OCI-LY7 (cell line): ENCODE data around the gene CREB1. TPM values are rescaled to one million over a fixed set of nuclear protein-coding genes. Genes with fewer than 3 reads are reported as not detected.
A peak's percentile ranks its signal among the peaks of the same experiment; 100 is the strongest.

Experiments used
- BruUV-seq: library from RNA; stranded (reverse); fragments of 400-500 nt; replicated peaks from 2 replicates; lab custom pipeline; 2021; lab: Mats Ljungman, UMichigan
- CTCF ChIA-PET: fragments of 300-600 bp; sonication (Branson Sonifier 250); formaldehyde crosslinking; loops from one replicate; lab custom pipeline; 2022; ENCODE audit warnings: antibody characterized with exemption; ENCODE audit not compliant: unreplicated experiment; lab: Charles Lee
- POLR2A ChIA-PET: fragments of 300-600 bp; sonication (Branson Sonifier 250); formaldehyde crosslinking; loops from one replicate; lab custom pipeline; 2022; ENCODE audit warnings: antibody characterized with exemption; lab: Charles Lee
- DNase-seq: peaks from one replicate; pipeline ENCODE4 v3.0.0-alpha.2; 2015; ENCODE audit warnings: low spot score
- H2AFZ ChIP-seq: fragments of 200-600 bp; sonication (generic), shearing (Covaris generic); 2 replicates; pipeline ENCODE4 v1.6.1; 2014; ENCODE audit warnings: mild to moderate bottlenecking, antibody characterized with exemption, low read length, moderate library complexity
- H3K27ac ChIP-seq: fragments of 200-600 bp; sonication (generic); 2 replicates; pipeline ENCODE4 v1.5.1; 2014; ENCODE audit warnings: mixed run types, low read depth, mild to moderate bottlenecking, moderate library complexity, low read length, inconsistent platforms; ENCODE audit not compliant: poor library complexity, severe bottlenecking
- H3K36me3 ChIP-seq: fragments of 200-600 bp; sonication (generic); 2 replicates; pipeline ENCODE4 v1.6.1; 2014; ENCODE audit warnings: mild to moderate bottlenecking, antibody characterized with exemption, low read length, moderate library complexity, mixed read lengths; ENCODE audit not compliant: insufficient read depth
- H3K4me1 ChIP-seq: fragments of 200-600 bp; sonication (generic); 2 replicates; pipeline ENCODE4 v1.5.1; 2014; ENCODE audit warnings: mild to moderate bottlenecking, low read length; ENCODE audit not compliant: insufficient read depth, poor library complexity, severe bottlenecking
- H3K4me2 ChIP-seq: fragments of 200-600 bp; sonication (generic); 2 replicates; pipeline ENCODE4 v1.6.1; 2014; ENCODE audit warnings: mild to moderate bottlenecking, low read length
- H3K4me3 ChIP-seq: fragments of 200-600 bp; sonication (generic); 2 replicates; pipeline ENCODE4 v1.5.1; 2014; ENCODE audit warnings: mild to moderate bottlenecking, low read depth, low read length; ENCODE audit not compliant: poor library complexity, severe bottlenecking
- H3K79me2 ChIP-seq: fragments of 200-600 bp; sonication (generic); 2 replicates; pipeline ENCODE4 v1.6.1; 2016; ENCODE audit warnings: low read depth, mild to moderate bottlenecking, low read length, moderate library complexity, mixed read lengths; ENCODE audit not compliant: insufficient read depth
- H3K9me2 ChIP-seq: fragments of 200-600 bp; sonication (generic); 2 replicates; pipeline ENCODE4 v1.6.1; 2016; ENCODE audit warnings: mild to moderate bottlenecking, low read length, mixed read lengths; ENCODE audit not compliant: insufficient read depth
- H3K9me3 ChIP-seq: fragments of 200-600 bp; sonication (generic); 2 replicates; pipeline ENCODE4 v1.6.1; 2014; ENCODE audit warnings: mild to moderate bottlenecking, mixed run types, low read length, mixed read lengths
- H4K20me1 ChIP-seq: fragments of 200-600 bp; sonication (generic); 2 replicates; pipeline ENCODE4 v1.6.1; 2014; ENCODE audit warnings: mild to moderate bottlenecking, antibody characterized with exemption, low read length, moderate library complexity, mixed read lengths; ENCODE audit not compliant: insufficient read depth
- CTCF ChIP-seq: fragments of 200-600 bp; sonication (generic); conservative IDR thresholded peaks from 2 replicates; pipeline ENCODE4 v1.5.1; 2014; ENCODE audit warnings: mild to moderate bottlenecking, antibody characterized with exemption, low read length, moderate library complexity, mixed read lengths
- EZH2phosphoT487 ChIP-seq: fragments of 200-600 bp; sonication (generic); IDR thresholded peaks from 2 replicates; pipeline ENCODE4 v1.6.1; 2018; ENCODE audit warnings: low read depth, borderline replicate concordance, mild to moderate bottlenecking, mixed run types, antibody characterized with exemption, low read length, moderate library complexity, mixed read lengths
- intact Hi-C: fragments of 100-400 bp; cut with micrococcal nuclease; formaldehyde crosslinking; loops from one replicate; pipeline ENCODE4 v1.10.0; 2022; ENCODE audit not compliant: unreplicated experiment
- total RNA-seq, 2 experiments: library from RNA; depleted of rRNA in 1 of 2; stranded (reverse); fragments of >200 nt in 1 of 2; shearing (Covaris generic) in 1 of 2; gene quantifications; 2 replicates each; pipeline ENCODE4 v1.2.3, GENCODE V29; 2014 to 2022

CREB1 gene
- total RNA-seq, 2 experiments from 2014 or later = 54.3 to 84.9 TPM

GRCh38 chr2:207606399-207606798, 76.6 kb downstream of the CREB1 start:
- CTCF ChIA-PET = no interaction called here
- H3K36me3 ChIP-seq = peaks cover 69% of the 10 kb centered on the region
- H3K9me2 ChIP-seq = no peaks in the 10 kb centered on the region
- H3K79me2 ChIP-seq = peaks cover 6% of the 10 kb centered on the region; the same call in 1 of the 2 replicates
- H3K4me2 ChIP-seq = no peak overlapping the region
- no peak overlapping the region for H2AFZ ChIP-seq
- intact Hi-C loops = no loop called here
- no peak for DNase-seq
- H3K9me3 ChIP-seq = no peaks in the 10 kb centered on the region
- POLR2A ChIA-PET = interaction anchor here (0.7 kb wide), 1 partner anchor 69 kb away, joined by 4 read pairs; no protein-coding TSS in a partner anchor
- BruUV-seq = no TSS peak
- H3K4me1 ChIP-seq = no peaks in the 10 kb centered on the region
- TF ChIP-seq EZH2phosphoT487 (no peak), CTCF (no peak)
- H3K27ac ChIP-seq = no peak overlapping the region
- no peaks in the 10 kb centered on the region for H4K20me1 ChIP-seq
- H3K4me3 ChIP-seq = no peak overlapping the region

- Histone ChIP-seq H3K9me2 (no peaks in the 10 kb centered on the region), H3K4me1 (no peaks in the 10 kb centered on the region), H3K4me3 (no peak overlapping the region), H4K20me1 (no peaks in the 10 kb centered on the region), H3K9me3 (no peaks in the 10 kb centered on the region), H3K79me2 (peaks cover 6% of the 10 kb centered on the region; the same call in 1 of the 2 replicates), H3K4me2 (no peak overlapping the region), H2AFZ (no peak overlapping the region), H3K27ac (no peak overlapping the region), H3K36me3 (peaks cover 65% of the 10 kb centered on the region)
- DNase-seq = no peak
- ChIA-PET CTCF (no interaction called here), POLR2A (interaction anchor here (2.0 kb wide), 1 partner anchor 8 kb away, joined by 9 read pairs; no protein-coding TSS in a partner anchor)
- TF ChIP-seq CTCF (no peak), EZH2phosphoT487 (no peak)
- intact Hi-C loops = no loop called here
- BruUV-seq = no TSS peak
These were observed 77.1 kb downstream of the CREB1 start for GRCh38 chr2:207606829-207607228.

GRCh38 chr2:207612714-207613113, 83.0 kb downstream of the CREB1 start:
- H3K36me3 ChIP-seq = peaks cover 72% of the 10 kb centered on the region
- H4K20me1 ChIP-seq = no peaks in the 10 kb centered on the region
- no peak overlapping the region for H3K4me3 ChIP-seq
- no peak for DNase-seq
- H3K4me1 ChIP-seq = no peaks in the 10 kb centered on the region
- TF ChIP-seq CTCF (no peak), EZH2phosphoT487 (no peak)
- ChIA-PET POLR2A (interaction anchor here (0.6 to 1.5 kb wide), 3 partner anchors 74 to 202 kb away, joined by 3 to 4 read pairs (median 4); no protein-coding TSS in a partner anchor), CTCF (no interaction called here)
- intact Hi-C loops = no loop called here
- TSS peak; percentile 61 for BruUV-seq
- no peak overlapping the region for H3K27ac ChIP-seq
- H3K4me2 ChIP-seq = no peak overlapping the region
- no peak overlapping the region for H2AFZ ChIP-seq
- 0 out of 2 replicates have a peak, but pooled peaks cover 6% of the 10 kb centered on the region for H3K79me2 ChIP-seq
- no peaks in the 10 kb centered on the region for H3K9me3 ChIP-seq
- no peaks in the 10 kb centered on the region for H3K9me2 ChIP-seq
